ENCODE results near the gene DCUN1D5. TPM values are rescaled to one million over a fixed set of nuclear protein-coding genes. Genes with fewer than 3 reads are reported as not detected.

Gene DCUN1D5
- total and polyA plus RNA-seq, 2 experiments from 2014 or later = 136 to 189 TPM

DNA sequence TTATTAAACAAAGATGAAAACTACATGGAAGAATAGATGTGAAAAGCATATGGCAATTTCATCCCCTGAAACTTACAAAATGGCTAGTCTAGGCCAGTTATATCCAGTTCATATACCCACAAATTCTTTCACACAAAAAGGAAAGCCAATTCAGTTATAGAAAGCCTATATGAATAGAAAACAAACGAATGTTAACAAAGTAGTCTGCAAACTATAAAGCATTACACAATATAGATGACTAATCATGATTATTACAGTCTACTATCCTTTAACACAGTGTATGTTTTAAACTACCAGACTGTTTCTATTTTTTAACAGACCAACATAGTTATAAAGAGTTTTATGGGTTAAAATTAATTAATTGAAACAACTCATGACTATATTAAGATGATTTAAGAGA lies 12.1 kb downstream of the DCUN1D5 start:
- H3K4me1 ChIP-seq (ENCODE audit: insufficient read depth) = no peaks in the 10 kb centered on the region
- Mint-ChIP-seq H3K36me3 (ENCODE audit: low read depth) (peaks cover 84% of the 10 kb centered on the region), H3K9me3 (no peaks in the 10 kb centered on the region), H3K27me3 (ENCODE audit: insufficient read depth, low read depth, poor library complexity) (no peaks in the 10 kb centered on the region), H3K27ac (no peak overlapping the region), H3K4me3 (no peak overlapping the region), H3K4me1 (no peaks in the 10 kb centered on the region)
- TF ChIP-seq, protein P1, sequence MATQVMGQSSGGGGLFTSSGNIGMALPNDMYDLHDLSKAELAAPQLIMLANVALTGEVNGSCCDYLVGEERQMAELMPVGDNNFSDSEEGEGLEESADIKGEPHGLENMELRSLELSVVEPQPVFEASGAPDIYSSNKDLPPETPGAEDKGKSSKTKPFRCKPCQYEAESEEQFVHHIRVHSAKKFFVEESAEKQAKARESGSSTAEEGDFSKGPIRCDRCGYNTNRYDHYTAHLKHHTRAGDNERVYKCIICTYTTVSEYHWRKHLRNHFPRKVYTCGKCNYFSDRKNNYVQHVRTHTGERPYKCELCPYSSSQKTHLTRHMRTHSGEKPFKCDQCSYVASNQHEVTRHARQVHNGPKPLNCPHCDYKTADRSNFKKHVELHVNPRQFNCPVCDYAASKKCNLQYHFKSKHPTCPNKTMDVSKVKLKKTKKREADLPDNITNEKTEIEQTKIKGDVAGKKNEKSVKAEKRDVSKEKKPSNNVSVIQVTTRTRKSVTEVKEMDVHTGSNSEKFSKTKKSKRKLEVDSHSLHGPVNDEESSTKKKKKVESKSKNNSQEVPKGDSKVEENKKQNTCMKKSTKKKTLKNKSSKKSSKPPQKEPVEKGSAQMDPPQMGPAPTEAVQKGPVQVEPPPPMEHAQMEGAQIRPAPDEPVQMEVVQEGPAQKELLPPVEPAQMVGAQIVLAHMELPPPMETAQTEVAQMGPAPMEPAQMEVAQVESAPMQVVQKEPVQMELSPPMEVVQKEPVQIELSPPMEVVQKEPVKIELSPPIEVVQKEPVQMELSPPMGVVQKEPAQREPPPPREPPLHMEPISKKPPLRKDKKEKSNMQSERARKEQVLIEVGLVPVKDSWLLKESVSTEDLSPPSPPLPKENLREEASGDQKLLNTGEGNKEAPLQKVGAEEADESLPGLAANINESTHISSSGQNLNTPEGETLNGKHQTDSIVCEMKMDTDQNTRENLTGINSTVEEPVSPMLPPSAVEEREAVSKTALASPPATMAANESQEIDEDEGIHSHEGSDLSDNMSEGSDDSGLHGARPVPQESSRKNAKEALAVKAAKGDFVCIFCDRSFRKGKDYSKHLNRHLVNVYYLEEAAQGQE (IDR thresholded peaks at IDR 0.05; ENCODE audit: unreplicated experiment) = no peak
- TF ChIP-seq ZNF114 (CRISPR knock-in tag; IDR thresholded peaks at IDR 0.05) (no peak), POLR2AphosphoS5 (IDR thresholded peaks at IDR 0.05; ENCODE audit: low read depth) (no peak), ZNF462 (CRISPR knock-in tag; IDR thresholded peaks at IDR 0.05) (no peak), ZNF331 (CRISPR knock-in tag; IDR thresholded peaks at IDR 0.05; ENCODE audit: low read depth) (no peak), CTCF (conservative IDR thresholded peaks at IDR 0.05; ENCODE audit: low read depth in 2 of 2) (no peak), EZH2phosphoT487 (IDR thresholded peaks at IDR 0.05; ENCODE audit: unreplicated experiment) (no peak), JUNB (IDR thresholded peaks at IDR 0.05; ENCODE audit: unreplicated experiment) (no peak), CREB1 (CRISPR knock-in tag; IDR thresholded peaks at IDR 0.05; ENCODE audit: low read depth) (no peak)
- TF ChIP-seq, protein P2, sequence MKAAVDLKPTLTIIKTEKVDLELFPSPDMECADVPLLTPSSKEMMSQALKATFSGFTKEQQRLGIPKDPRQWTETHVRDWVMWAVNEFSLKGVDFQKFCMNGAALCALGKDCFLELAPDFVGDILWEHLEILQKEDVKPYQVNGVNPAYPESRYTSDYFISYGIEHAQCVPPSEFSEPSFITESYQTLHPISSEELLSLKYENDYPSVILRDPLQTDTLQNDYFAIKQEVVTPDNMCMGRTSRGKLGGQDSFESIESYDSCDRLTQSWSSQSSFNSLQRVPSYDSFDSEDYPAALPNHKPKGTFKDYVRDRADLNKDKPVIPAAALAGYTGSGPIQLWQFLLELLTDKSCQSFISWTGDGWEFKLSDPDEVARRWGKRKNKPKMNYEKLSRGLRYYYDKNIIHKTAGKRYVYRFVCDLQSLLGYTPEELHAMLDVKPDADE (IDR thresholded peaks at IDR 0.05) = no peak
- ATAC-seq (no peak), DNase-seq (ENCODE audit: low spot score) (no peak)
- H3F3A ChIP-seq (replicated peaks; ENCODE audit: low read depth) = no peaks in the 10 kb centered on the region
- no peak overlapping the region for H2AFZ ChIP-seq
- H4K20me1 ChIP-seq (replicated peaks; ENCODE audit: insufficient read depth) = peaks cover 30% of the 10 kb centered on the region
- H3K4me2 ChIP-seq = no peak overlapping the region
- no peaks in the 10 kb centered on the region for H3K9me2 ChIP-seq (ENCODE audit: insufficient read depth)
- no peaks in the 10 kb centered on the region for H3K27me3 ChIP-seq (ENCODE audit: insufficient read depth)
- H3K36me3 ChIP-seq (ENCODE audit: insufficient read depth) = peaks cover 78% of the 10 kb centered on the region
- H3K79me2 ChIP-seq (replicated peaks; ENCODE audit: insufficient read depth) = peaks cover 98% of the 10 kb centered on the region
- no peak overlapping the region for H3K27ac ChIP-seq (ENCODE audit: low read depth)
- no peak overlapping the region for H3K4me3 ChIP-seq
